Measurements from ENCODE around the gene SAMD10. TPM values are rescaled to one million over a fixed set of nuclear protein-coding genes. Genes with fewer than 3 reads are reported as not detected.

SAMD10 gene
- total and polyA plus RNA-seq, 8 donors, result 2.9 to 68.1 (median 6.5) TPM

- Histone ChIP-seq H3K4me1 (peaks cover 54 to 73% (median 69%) of the 10 kb centered on the region in 4 donors), H3K36me3 (peaks cover 31 to 42% (median 39%) of the 10 kb centered on the region in 4 donors), H3K27me3 (no peaks in the 10 kb centered on the region), H3K27ac (peak overlapping the region in 4 of 5 donors; percentile 39 to 88 (median 82)), H3K4me3 (peak overlapping the region in 2 of 4 donors; percentile 5 to 42), H3K9me3 (no peaks in the 10 kb centered on the region)
- intact Hi-C loops (cut with DNase I; ENCODE audit: low total_unique reads), result no loop called here
- no peak for TF ChIP-seq POLR2A (IDR thresholded peaks at IDR 0.05)
- TF ChIP-seq EP300 (IDR thresholded peaks at IDR 0.05), result no peak
- TF ChIP-seq, protein P1, sequence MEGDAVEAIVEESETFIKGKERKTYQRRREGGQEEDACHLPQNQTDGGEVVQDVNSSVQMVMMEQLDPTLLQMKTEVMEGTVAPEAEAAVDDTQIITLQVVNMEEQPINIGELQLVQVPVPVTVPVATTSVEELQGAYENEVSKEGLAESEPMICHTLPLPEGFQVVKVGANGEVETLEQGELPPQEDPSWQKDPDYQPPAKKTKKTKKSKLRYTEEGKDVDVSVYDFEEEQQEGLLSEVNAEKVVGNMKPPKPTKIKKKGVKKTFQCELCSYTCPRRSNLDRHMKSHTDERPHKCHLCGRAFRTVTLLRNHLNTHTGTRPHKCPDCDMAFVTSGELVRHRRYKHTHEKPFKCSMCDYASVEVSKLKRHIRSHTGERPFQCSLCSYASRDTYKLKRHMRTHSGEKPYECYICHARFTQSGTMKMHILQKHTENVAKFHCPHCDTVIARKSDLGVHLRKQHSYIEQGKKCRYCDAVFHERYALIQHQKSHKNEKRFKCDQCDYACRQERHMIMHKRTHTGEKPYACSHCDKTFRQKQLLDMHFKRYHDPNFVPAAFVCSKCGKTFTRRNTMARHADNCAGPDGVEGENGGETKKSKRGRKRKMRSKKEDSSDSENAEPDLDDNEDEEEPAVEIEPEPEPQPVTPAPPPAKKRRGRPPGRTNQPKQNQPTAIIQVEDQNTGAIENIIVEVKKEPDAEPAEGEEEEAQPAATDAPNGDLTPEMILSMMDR (IDR thresholded peaks at IDR 0.05), result no peak
- peak in 1 of 3 donors; percentile 4 for TF ChIP-seq POLR2AphosphoS5 (IDR thresholded peaks at IDR 0.05)
- DNase-seq, result peak in 1 of 2 donors; percentile 56
- WGBS, 5 donors, result 38 to 59% (median 46%) methylated on average over 26 to 27 of the region's 27 CpGs
These were observed 31.6 kb downstream of the SAMD10 start for GRCh38 chr20:63947638-63948456.

DNA sequence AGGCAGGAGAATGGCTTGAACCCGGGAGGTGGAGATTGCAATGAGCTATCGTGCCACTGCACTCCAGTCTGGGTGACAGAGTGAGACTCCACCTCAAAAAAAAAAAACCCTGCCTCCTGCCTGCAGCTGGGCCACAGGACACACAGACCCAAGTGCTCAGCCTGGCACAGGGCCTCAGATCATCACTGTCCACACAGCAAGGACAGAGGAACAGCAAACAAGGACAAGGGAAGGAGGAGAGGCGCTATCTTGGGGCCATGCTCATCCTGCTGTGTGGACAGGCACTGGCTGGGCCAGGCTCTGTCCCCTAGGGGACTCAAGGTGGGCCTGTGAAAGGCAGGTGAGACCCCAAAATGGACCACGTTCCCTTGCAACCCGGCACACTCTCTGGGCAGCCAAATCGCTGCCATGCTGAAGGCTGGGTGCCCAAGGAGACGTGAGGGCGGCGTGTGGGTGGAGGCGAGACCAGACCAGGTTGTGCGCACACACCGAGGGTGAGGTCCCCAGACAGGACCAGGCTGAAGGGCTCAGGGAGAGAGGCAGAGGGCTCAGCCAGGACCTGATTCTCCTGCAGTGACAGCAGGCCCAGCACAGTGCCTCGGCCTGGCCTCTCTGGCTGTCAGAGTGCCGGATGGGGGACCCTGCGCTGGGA lies 32.3 kb downstream of the SAMD10 start:
- no peak overlapping the region for H3K4me3 ChIP-seq
- peaks cover 34 to 44% (median 42%) of the 10 kb centered on the region in 4 donors for H3K36me3 ChIP-seq
- DNase-seq, result no peak
- WGBS, 5 donors, result 70 to 84% (median 76%) methylated on average over 9 to 15 of the region's 15 CpGs
- TF ChIP-seq EP300 (IDR thresholded peaks at IDR 0.05) (no peak), POLR2AphosphoS5 (IDR thresholded peaks at IDR 0.05) (no peak), POLR2A (IDR thresholded peaks at IDR 0.05) (no peak)
- TF ChIP-seq, protein P1 (IDR thresholded peaks at IDR 0.05), result no peak
- intact Hi-C loops (cut with DNase I; ENCODE audit: low total_unique reads), result no loop called here
- no peaks in the 10 kb centered on the region for H3K27me3 ChIP-seq
- H3K27ac ChIP-seq, result peak overlapping the region in 3 of 5 donors; percentile 39 to 88 (median 78)
- no peaks in the 10 kb centered on the region for H3K9me3 ChIP-seq
- H3K4me1 ChIP-seq, result peaks cover 51 to 71% (median 68%) of the 10 kb centered on the region in 4 donors

DNA sequence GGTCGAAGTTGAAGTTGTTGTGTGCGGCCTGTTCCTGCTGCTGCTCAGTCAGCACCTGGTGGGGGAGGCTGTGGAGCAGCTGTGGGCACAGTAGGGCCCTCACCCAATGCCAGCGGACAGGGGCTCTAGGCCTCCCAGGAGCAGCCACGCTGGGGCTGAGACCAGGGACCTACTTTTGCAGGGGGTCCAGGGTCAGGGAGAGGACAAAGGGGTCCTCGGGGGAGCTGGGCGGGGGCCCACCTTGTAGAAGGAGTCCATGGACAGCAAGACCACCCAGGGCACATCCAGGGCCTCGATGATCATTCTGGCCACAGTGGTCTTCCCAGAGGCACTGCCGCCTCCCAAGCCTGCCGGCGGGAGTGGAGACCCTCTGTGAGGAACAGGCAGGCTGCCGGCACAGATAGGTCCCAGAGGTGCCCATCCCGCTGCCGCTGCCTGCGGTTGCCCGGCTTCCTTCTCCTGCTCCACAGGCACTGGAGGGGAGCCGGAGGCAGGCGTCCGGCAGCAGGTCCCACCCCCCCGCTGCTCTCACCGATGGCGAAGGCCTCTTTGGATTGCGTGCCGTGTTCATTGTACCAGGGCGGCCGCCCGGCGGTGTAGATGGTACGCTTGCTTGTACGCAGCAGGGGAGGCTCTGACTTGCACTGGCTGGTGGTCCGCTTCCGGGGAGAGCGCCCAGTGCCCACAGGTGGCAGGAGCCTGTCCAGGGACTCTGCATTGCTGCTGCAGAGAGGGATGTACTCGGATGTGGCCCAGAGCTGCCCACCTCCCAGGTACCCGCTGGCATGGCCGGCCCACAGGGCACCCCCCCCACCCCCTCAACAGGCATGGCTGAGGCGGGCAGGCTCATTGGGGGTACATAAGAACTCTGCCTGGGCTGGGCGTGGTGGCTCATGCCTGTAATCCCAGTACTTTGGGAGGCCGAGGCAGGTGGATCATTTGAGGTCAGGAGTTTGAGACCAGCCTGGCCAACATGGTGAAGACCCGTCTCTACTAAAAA lies 33.2 kb downstream of the SAMD10 start:
- no peaks in the 10 kb centered on the region for H3K9me3 ChIP-seq
- no peak for TF ChIP-seq POLR2AphosphoS5 (IDR thresholded peaks at IDR 0.05)
- TF ChIP-seq POLR2A (IDR thresholded peaks at IDR 0.05), result no peak
- no peak for TF ChIP-seq EP300 (IDR thresholded peaks at IDR 0.05)
- TF ChIP-seq, protein P1 (IDR thresholded peaks at IDR 0.05), result no peak
- intact Hi-C loops (cut with DNase I; ENCODE audit: low total_unique reads), result no loop called here
- peak overlapping the region in 1 of 5 donors; percentile 88 for H3K27ac ChIP-seq
- no peaks in the 10 kb centered on the region for H3K27me3 ChIP-seq
- WGBS, 5 donors, result 91 to 96% (median 93%) methylated on average over 22 to 39 of the region's 39 CpGs
- peaks cover 46 to 69% (median 64%) of the 10 kb centered on the region in 4 donors for H3K4me1 ChIP-seq
- no peak overlapping the region for H3K4me3 ChIP-seq
- peaks cover 34 to 48% (median 45%) of the 10 kb centered on the region in 4 donors for H3K36me3 ChIP-seq
- no peak for DNase-seq

Data from stomach (tissue), 9 donors.